CD4-positive, alpha-beta T cell treated with Interleukin-1 beta for 1 hour (primary cell): Measurements from ENCODE around the gene ADORA1.

ENCODE experiments used
- DNase-seq, 2 donors: peaks; one replicate each; pipeline ENCODE4 v3.0.0-alpha.2; 2020 to 2022

ADORA1 gene

DNA sequence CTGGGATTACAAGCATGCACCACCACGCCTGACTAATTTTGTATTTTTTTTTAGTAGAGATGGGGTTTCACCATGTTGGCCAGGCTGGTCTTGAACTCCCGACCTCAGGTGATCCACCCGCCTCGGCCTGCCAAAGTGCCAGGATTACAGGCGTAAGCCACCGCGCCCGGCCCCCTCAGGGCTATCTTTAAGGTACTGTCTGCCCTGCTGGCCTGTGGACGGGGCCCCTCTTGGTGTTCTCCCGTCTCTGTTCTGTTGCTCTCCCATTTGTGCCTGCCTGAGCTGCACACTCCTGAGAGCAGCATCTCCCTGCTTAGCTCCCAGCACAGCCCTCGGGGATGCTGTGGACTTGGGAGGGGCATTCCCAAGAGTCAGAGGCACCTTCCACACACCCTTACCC is 34.2 kb downstream of the ADORA1 start:
- no peak for DNase-seq

DNA sequence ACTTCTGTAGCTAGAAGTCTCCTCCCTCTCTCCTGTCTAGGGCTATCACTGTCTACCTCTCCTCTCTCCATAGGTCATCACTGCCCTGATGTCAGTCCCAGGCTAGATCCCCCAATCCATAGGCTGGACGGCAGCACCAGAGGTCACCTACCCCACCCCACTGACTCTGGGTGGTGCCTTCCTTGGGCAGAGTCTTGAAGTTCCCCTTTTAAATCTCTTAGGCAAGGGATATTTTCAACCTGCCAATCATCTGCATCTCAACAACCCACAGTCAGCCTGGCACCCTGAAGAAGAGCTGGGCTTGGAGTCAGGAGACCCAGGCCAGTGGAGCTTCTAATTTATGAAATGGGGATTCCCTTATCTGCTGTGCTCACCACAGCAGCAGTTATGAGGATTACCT is 34.9 kb downstream of the ADORA1 start:
- DNase-seq, result no peak

DNA sequence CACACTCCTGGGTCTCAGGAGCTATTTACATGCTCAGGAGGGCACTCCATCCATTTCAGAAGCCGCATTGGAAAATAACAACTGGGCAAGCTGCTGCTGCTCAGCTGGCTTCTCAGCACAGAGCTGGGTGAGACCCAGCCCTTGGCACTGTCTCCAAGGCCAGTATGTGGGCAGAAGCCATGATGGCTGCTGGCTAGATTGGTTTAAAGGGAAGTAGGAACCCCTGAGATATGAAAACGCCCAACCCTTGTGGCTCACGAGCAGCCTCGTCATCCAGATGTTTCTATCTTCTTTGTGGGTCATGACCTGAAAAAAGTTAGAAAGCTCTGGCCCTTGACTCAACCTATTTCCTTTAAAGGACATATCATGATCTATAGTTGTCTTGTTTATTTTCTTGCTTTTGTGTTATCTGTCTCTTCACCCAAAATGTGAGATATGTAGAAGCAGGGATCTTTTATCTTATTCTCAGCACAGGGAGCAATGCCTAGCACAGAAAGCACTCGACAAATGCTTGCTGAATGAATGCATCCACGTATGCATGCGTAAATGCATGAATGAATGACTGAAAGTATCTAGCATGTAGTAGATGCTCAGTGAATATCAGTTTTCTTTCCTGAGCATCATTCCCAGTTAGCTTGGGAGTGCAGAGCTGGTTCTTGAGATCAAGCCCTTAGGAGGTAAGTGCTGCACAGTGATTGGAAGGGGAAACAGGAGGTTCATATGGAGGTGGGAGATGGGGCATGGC is 36.5 kb downstream of the ADORA1 start:
- no peak for DNase-seq

DNA sequence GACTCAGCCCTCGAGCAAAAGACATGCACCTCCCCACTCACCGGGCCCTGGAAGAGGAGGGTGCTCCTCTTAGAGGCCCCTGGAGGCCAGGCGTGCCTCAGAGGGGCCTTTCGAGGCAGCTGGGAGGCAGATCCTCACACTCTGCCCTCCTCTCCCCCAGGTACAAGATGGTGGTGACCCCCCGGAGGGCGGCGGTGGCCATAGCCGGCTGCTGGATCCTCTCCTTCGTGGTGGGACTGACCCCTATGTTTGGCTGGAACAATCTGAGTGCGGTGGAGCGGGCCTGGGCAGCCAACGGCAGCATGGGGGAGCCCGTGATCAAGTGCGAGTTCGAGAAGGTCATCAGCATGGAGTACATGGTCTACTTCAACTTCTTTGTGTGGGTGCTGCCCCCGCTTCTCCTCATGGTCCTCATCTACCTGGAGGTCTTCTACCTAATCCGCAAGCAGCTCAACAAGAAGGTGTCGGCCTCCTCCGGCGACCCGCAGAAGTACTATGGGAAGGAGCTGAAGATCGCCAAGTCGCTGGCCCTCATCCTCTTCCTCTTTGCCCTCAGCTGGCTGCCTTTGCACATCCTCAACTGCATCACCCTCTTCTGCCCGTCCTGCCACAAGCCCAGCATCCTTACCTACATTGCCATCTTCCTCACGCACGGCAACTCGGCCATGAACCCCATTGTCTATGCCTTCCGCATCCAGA is 37.7 kb downstream of the ADORA1 start:
- DNase-seq, result no peak

DNA sequence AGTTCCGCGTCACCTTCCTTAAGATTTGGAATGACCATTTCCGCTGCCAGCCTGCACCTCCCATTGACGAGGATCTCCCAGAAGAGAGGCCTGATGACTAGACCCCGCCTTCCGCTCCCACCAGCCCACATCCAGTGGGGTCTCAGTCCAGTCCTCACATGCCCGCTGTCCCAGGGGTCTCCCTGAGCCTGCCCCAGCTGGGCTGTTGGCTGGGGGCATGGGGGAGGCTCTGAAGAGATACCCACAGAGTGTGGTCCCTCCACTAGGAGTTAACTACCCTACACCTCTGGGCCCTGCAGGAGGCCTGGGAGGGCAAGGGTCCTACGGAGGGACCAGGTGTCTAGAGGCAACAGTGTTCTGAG is 38.3 kb downstream of the ADORA1 start:
- no peak for DNase-seq

DNA sequence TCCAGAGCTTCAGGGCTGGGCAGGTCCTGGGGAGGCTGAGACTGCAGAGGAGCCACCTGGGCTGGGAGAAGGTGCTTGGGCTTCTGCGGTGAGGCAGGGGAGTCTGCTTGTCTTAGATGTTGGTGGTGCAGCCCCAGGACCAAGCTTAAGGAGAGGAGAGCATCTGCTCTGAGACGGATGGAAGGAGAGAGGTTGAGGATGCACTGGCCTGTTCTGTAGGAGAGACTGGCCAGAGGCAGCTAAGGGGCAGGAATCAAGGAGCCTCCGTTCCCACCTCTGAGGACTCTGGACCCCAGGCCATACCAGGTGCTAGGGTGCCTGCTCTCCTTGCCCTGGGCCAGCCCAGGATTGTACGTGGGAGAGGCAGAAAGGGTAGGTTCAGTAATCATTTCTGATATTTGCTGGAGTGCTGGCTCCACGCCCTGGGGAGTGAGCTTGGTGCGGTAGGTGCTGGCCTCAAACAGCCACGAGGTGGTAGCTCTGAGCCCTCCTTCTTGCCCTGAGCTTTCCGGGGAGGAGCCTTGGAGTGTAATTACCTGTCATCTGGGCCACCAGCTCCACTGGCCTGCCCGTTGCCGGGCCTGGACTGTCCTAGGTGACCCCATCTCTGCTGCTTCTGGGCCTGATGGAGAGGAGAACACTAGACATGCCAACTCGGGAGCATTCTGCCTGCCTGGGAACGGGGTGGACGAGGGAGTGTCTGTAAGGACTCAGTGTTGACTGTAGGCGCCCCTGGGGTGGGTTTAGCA is 38.8 kb downstream of the ADORA1 start:
- DNase-seq, result no peak

DNA sequence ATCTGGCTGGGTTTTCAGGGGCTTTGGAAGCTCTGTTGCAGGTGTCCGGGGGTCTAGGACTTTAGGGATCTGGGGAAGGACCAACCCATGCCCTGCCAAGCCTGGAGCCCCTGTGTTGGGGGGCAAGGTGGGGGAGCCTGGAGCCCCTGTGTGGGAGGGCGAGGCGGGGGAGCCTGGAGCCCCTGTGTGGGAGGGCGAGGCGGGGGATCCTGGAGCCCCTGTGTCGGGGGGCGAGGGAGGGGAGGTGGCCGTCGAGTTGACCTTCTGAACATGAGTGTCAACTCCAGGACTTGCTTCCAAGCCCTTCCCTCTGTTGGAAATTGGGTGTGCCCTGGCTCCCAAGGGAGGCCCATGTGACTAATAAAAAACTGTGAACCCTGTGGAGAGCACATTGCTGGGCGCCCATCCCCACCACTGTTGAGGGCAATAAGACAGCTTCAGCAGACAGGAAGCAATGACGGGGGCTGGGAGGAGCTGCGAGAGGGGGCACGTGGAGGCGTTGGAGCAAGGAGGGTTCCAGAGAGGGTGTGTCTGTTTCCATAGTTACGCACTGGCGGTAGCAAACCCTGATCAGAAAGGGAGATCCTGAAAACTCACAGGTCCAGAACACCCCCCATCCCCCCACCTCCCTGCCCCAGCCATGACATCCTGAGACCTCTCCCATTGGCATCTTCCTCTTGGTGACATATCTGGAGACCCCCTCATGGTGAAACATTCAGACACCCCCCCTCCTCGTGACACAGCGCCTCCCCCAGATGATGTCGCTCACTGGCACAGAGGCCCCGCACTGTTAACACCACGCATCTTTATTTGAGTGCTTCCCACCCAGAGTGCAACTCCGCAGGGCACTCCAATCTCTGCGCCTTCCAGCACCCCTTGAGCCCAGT is 39.7 kb downstream of the ADORA1 start:
- peak in 1 of 2 donors; percentile 17 for DNase-seq

DNA sequence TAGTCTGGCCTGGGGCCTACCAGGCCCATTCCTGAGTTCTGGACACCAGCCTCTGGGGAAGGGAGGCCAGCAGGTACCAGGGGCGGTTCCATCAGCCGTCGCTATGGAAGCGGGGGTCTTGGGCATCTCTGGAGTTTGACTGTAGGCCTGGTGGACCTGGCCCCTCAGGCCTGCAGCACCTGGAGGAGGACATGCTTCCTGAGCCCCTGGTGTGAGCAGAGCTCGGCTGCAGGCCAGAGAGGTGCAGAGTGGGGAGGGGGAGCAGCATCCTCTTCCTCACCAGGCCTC is 40.3 kb downstream of the ADORA1 start:
- no peak for DNase-seq

DNA sequence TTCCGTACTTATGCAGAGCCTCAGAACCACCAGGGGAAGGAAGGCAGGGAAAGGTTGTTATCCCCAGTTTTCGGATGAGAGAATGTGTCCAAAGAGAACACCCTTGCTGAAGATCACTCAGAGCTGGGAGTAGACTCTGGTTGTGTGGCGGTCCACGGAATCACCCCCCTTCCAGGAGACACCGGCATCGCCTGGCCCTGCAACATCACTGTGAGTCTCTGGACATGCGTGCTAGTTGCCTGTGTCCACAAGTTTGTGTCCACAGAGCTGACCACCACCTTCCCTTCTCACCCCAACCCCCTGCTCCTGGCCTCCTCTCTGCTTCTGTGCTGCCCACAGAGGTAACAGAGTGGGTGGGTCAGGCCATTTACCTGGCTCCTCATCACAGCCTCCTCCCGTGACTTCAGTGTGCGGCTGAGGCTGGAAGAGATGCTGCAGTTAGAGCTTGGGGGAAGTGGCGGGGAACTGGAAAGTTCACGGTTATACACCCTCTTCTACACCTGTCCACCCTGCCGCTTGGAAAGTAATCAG is 40.8 kb downstream of the ADORA1 start:
- DNase-seq, result no peak

DNA sequence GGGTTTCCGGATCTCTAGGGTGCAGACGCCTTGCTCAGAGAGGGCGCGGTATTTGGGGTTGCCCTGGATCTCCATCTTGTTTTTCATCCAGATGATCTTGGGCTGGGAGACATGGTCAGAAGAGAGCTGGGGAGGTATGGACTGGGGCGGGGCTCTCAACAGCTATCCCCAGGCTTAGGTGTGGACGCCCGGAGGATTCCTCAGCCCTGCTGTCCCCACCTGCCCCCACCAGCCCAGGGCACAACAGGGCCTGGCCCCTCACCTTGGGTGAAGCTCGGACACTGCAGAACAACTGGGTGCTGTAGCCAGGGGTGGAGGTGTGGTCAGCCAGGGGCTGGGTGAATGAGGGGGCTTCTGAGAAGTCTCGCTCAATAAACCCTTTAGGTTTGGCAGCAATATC is 41.5 kb downstream of the ADORA1 start:
- no peak for DNase-seq

DNA sequence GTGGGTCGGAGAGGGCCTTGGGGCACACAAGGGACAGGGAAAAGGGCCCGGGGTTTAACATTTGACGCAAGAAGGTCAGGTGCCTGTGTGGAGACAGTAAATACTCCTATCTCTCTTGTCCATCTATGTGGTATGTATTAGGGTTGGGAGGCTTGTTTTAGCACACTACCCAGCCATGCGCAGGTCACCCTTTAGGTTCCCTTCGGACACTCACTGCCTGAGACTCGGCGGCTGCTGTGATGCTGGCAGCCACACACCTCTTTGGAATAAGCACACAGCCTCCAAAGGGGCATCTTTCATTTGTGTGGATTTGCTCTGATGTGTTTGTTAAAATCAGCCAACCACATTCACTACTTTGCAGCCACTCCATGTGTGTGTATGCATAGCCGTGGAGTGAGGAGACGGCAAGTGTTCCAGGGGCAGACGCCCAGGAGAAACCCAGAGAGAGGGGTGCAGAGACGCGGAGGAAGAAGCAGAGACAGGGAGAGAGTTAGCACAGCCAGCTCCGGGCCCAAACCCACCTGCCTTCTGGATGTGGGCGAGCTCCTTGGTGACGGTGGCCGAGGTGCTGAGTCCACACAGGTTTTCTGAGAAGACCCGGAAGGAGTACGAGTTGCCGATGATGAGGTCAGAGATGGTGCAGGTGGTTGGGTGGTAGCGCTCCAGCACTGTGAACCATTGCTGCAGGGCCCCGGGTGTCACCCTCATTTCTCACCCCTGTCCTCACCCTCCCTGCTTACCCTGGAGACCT is 42.4 kb downstream of the ADORA1 start:
- no peak for DNase-seq

DNA sequence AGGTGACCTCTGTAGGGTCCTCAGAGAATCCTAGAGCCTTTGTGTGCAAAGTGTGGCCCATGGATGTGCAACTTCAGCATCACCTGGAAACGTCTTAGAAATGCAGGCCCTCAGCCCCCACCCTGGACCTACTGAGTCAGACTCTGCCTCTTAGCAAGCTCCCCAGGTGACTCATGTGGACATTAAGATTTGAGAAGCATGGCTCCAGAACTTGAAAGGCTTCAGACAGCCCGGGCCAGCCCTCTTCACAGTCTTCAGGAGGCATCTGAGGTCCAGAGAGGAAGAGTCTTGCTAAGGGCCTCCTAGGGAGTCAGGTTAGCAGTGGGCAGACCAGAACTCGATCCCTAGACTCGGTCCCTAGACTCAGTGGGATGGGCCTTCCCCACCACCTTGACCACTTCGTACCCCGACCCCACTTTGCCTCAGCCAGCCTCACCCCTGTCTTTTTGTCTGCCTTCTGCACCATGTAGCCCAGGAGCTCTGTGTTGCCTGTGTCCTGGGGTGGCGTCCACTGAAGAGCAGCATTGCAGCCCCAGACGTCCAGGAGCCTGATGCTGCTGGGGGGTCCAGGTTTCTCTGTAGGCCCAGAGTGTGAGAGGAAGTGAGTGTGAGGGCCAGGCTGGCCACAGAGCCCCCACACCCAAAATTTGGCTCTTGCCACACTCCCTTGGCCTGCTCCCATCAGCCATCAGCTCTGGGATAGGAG is 43.3 kb downstream of the ADORA1 start:
- DNase-seq, result no peak

DNA sequence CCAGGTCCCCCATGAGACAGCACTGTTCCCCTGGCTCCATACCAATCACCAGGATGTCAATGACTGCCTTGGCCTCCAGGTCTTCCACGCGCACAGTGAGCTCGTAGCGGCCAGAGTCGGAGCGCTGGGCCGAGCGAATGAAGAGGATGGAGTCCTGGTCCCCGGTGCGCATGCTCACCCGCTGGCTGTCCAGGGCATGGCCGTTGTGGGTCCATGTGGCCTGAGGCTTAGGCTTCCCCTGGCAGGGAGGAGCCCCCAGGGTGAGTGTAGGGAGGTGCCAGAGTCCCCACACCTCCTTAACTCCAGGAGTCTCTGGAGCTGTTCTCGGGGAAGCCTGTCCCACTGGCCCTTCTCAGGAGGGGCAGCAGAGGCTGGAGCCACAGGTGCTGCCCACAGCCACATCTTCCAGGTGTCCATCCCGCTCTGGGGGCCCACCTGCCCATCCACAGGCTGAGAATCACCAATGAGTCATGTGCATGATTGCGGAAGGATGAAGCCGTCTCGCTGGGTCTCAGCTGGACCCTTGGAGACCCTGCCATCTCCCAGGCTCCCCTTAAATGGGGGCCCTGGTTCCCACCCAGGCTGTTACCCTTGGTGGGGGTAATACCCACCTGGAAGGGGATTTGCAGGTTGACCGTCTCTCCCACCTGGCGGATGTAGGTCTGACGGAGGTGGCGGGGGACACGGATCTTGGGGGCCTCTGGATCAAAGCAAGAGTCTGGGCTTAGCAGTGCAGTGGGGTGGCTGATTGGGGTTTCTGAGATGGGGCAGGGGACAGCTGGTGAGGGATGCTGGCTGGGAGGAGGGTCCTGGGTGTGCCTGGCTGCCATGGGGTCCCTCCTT is 44.0 kb downstream of the ADORA1 start:
- DNase-seq, result no peak

DNA sequence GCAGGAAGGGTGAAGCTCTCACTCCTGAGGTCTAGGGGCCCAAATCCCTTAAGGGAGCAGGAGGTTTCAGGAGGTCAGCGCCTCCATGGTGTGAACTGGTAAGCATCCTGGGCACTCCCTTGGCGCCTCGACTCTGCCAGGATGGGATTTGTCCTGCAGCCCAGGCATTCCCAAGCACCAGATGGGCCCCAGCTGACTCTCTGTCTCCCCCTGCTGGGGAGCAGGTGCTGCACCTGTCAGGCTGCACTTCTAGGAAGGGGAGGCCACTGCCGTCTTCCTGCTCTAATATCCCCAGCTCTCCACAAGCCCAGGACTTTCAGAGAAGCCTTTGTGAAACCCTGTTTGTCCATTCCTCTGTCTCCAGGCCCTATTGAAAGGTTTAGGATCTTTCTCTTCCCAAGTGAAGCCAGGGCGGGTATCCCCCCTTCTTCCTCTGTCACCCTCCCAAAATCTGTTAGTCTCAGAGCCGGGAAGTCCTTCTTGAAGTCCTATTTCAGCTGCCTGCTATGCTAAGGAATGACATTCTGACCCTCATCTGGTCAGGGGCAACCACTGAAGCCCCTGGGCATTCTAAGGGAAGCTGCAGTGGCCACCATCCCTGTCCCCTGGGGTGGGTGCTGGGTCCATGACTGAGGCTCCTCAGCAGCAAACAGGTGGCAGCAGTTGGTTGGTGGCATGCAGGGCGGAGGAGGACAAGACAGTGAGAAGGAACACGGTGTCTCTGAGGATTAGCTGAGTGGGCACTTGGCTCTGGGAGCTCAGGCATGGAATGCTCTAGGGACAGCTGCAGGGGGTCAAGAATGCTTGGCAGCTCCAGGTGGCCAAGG is 44.9 kb downstream of the ADORA1 start:
- DNase-seq, result peak; percentile 33 to 41

DNA sequence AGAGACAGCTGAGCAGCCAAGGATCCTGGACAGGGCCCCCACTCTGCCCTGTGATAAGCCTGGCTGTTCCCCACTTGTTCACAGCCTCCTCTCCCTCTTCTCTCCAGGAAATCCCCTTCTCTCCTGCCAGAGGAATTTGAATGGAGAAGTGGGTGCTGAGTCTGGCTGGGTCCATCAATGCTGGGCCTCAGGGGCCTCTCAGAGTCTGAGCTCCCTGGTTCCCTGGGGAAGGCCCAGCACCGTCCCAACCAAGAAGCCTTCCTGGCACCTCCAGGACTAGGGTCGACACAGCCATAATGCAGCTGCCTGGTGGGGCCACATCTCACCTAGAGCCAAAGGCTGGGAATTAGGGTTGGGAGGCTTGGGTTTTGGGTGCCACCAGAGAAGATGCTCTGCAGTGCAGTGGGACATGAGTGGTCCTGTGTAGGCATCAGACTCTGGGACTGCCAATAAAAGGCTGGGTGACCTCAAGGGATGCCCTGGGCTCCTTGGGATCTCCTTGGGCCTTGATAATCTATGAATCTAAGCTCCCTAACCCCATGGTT is 45.6 kb downstream of the ADORA1 start:
- no peak for DNase-seq

DNA sequence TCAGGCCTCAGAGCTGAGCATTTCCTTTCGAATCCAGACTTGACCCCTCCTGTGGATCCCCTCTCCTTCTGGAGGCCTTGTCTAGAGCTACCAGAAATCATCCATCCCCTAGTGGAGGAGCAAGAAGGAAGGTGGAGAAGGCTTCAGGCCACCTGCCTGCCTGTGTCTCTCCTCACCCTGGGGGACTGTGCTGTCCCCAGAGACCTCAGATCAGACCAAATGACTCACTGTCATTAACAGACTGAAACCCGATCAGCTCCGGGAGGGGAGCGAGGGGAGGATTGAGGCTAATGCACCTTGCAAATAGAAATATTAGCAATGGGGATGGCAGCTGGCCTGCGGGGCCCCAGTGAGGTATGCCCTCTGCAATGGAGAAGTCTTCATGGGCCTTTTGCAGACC is 46.0 kb downstream of the ADORA1 start:
- no peak for DNase-seq

DNA sequence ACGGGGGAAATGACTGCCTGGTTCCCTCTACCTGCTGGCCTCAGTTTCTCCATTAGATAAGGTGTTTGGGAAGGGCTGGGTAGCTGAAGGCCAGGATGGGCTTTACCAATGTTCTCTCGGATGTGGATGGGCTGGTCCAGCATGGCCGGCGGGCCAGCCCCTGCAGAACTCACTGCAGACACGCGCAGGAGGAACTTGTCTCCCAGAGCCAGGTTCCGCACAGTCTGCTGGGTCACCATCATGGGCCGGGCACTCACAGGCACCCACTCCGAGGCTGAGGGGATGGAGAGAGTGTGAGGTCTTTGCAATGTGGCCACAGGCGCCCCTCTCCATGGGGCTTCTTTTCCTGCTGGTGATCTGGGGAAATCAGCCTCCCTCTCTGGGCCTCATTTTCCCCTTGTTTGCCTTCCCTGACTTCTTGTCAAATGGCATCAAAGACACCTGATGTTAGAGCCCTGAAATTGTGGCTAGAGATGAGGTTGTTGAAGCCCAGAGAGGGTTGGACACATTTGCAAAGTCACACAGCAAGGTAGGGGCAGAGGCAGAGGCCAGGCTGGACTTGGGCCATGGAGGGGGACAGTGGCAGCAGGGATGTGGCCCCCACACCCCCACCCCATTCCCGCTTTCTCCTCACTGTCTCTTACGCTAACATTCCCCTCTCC is 46.9 kb downstream of the ADORA1 start:
- DNase-seq, result no peak

DNA sequence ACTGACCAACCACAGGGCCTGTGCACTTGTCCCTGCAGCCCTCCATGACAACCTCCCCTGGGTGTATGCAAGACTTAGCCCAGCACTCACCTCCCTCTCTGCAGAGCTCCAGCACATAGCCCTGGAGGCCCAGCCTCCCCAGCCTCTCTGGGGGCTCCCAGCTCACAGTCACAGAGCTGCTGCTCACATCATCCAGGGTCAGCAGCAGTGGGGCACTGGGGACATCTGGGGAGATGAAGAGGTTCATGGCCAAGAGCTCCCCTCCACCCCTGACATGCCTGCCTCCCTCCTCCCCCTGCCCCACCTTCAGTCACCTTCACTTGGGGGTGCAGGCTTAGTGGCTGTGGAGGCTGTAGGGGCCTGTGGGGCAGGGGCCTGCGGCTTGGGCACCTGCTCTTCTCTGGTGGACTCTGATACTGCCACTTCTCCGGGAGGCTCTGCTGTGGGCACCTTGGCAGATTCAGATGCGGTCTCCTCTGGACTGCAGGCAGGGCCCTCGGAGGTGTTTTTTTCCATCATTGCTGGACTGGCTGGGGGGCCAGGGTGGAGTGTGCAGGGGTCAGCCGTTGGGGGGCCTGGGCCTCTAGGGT is 47.8 kb downstream of the ADORA1 start, which contains the start of gene MYBPH:
Gene MYBPH, minus strand, starts transcription at position 590 of the 590 bp plus-strand sequence. Its CDS starts 71 bp downstream, at position 519.
- no peak for DNase-seq
